Activated T-cell treated with anti-CD3 and anti-CD28 coated beads, Interleukin-2, amount 50 U/mL, for 4 hours (primary cell): ENCODE measurements around the gene P2RX2. TPM values are rescaled to one million over a fixed set of nuclear protein-coding genes. Genes with fewer than 3 reads are reported as not detected.
"Not testable (repeated sequence)": the region's sequence is repeated elsewhere in the genome, so short reads cannot be mapped to it uniquely, and the experiment has no call there.

ENCODE experiments used
- ATAC-seq, 2 donors: fragments of 200-7000 bp; cut with Tn5 transposase; one replicate each; pipeline ENCODE4 v1.10.0; 2021
- DNase-seq: peaks from one replicate; pipeline ENCODE4 v3.0.0-alpha.2; 2020
- H3K27me3 Mint-ChIP-seq: one replicate; pipeline ENCODE4 v1.8.0; 2021; ENCODE audit warnings: low read depth, mixed read lengths
- H3K36me3 Mint-ChIP-seq: one replicate; pipeline ENCODE4 v1.8.0; 2022; ENCODE audit warnings: mixed read lengths; ENCODE audit not compliant: insufficient read depth
- H3K4me1 Mint-ChIP-seq: one replicate; pipeline ENCODE4 v1.8.0; 2021; ENCODE audit warnings: low read depth, mixed read lengths
- H3K4me3 Mint-ChIP-seq: one replicate; pipeline ENCODE4 v1.8.0; 2021; ENCODE audit warnings: mild to moderate bottlenecking, moderate library complexity, mixed read lengths
- H3K9me3 Mint-ChIP-seq: one replicate; pipeline ENCODE4 v1.8.0; 2021; ENCODE audit warnings: mixed read lengths
- total RNA-seq, 3 donors: library from RNA; stranded (reverse); gene quantifications; one replicate each; pipeline ENCODE4 v1.2.1, GENCODE V29; 2021

The P2RX2 gene
- total RNA-seq, 3 donors from 2014 or later, result not detected

DNA sequence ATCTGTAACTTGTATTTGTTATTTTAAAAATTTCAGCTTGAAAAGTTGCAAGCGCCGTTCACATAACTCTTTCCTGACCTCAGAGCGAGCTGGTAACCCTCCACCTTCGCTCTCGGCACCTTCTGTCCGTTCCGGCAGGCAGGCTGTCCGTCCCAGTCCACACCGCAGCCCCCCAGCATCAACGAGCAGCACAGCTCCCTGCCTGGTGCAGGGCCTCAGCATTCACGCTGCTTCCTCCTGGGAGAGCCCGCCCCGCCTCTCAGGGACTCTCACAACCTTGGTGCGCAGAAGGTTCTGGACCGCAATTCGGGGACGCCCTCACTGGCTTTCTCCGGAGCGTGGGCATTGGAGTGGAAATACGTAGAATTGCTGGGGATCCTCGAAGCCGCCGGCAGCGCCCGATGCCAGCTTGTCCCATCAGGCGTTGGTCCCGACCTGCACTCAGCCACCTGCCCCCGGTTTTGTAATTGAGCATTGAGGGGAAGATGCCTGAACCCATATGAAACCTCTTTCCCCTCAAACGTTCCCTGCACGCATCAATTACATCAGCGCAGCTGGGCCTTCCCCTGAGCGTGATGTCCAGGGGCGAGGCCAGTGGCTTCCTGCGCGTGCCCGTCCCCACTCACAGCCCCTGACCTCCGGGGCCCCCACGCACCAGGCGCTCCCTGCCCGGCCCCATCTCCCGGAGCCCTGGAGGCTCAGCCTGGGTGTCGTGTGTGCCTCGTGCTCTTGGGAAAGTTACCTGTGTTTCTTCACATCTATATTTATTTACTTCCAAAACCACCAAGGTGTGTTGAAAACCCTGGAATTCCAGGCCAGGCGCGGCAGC lies 27.3 kb upstream of the P2RX2 start:
- DNase-seq (no peak), ATAC-seq (no peak)
- Mint-ChIP-seq H3K36me3 (no peaks in the 10 kb centered on the region), H3K4me1 (peaks cover 2% of the 10 kb centered on the region), H3K4me3 (no peak overlapping the region), H3K27me3 (peaks cover 15% of the 10 kb centered on the region), H3K9me3 (no peaks in the 10 kb centered on the region)

GRCh38 chr12:132592282-132592970 lies 26.1 kb upstream of the P2RX2 start:
- Mint-ChIP-seq H3K27me3 (peaks cover 19% of the 10 kb centered on the region), H3K9me3 (no peaks in the 10 kb centered on the region), H3K4me3 (no peak overlapping the region), H3K4me1 (peaks cover 5% of the 10 kb centered on the region), H3K36me3 (no peaks in the 10 kb centered on the region)
- DNase-seq, result no peak
- no peak for ATAC-seq

DNA sequence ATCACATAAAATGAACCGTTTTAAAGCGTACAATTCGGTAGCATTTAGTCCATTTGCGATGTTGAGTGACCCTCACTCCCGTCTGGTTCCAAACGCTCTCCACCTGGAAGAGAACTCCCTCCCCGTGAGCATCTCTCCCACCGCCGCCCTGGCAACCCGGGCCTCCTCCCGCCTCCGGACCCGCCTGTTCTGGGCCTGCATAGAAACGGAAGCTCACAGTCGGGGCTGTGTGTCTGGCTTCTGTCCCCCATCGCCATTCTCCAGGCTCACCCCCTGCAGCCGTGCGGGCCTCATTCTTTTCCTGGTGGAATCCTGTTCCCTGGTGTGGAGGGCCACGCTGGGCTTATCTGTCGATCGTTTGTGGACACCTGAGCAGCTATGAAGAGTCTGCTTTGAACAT lies 25.5 kb upstream of the P2RX2 start:
- Mint-ChIP-seq H3K4me3 (no peak overlapping the region), H3K36me3 (no peaks in the 10 kb centered on the region), H3K9me3 (no peaks in the 10 kb centered on the region), H3K27me3 (peaks cover 23% of the 10 kb centered on the region), H3K4me1 (peaks cover 8% of the 10 kb centered on the region)
- DNase-seq, result no peak
- ATAC-seq, result no peak

DNA sequence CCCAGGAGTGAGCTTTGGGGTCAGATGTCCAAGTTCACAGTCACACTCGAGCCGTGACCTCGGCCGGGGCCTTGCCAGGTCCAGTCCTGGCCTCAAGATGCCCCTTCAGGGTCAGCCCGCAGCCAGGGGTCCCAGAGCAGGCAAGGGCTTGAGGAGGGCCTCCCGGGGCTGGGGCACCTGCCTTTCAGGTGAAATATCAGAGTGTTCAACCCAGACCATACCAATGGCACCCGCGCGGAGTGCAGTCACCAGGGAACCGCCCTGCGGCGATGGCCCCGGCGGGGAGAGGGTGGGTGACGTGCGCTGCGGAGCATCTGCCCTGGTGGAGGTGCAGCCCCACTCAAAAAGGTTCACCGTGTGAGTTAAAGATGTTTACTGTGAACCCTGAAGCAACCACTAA lies 25.1 kb upstream of the P2RX2 start:
- Mint-ChIP-seq H3K4me3 (no peak overlapping the region), H3K9me3 (no peaks in the 10 kb centered on the region), H3K4me1 (peaks cover 9% of the 10 kb centered on the region), H3K36me3 (no peaks in the 10 kb centered on the region), H3K27me3 (peaks cover 23% of the 10 kb centered on the region)
- ATAC-seq (no peak), DNase-seq (no peak)

- no peak overlapping the region for H3K4me3 Mint-ChIP-seq
- H3K36me3 Mint-ChIP-seq, result no peaks in the 10 kb centered on the region
- peaks cover 28% of the 10 kb centered on the region for H3K27me3 Mint-ChIP-seq
- peaks cover 13% of the 10 kb centered on the region for H3K4me1 Mint-ChIP-seq
- ATAC-seq (peak; percentile 67 to 84), DNase-seq (no peak)
- H3K9me3 Mint-ChIP-seq, result no peaks in the 10 kb centered on the region
Measured at GRCh38 chr12:132593938-132594358, 24.6 kb upstream of the P2RX2 start.

GRCh38 chr12:132595183-132595582 lies 23.4 kb upstream of the P2RX2 start:
- Mint-ChIP-seq H3K4me3 (no peak overlapping the region), H3K27me3 (peaks cover 32% of the 10 kb centered on the region), H3K4me1 (peaks cover 14% of the 10 kb centered on the region), H3K36me3 (no peaks in the 10 kb centered on the region), H3K9me3 (no peaks in the 10 kb centered on the region)
- DNase-seq (no peak), ATAC-seq (no peak)

GRCh38 chr12:132596016-132596415 lies 22.6 kb upstream of the P2RX2 start:
- Mint-ChIP-seq H3K36me3 (no peaks in the 10 kb centered on the region), H3K4me3 (peak overlapping the region; percentile 11), H3K4me1 (peaks cover 21% of the 10 kb centered on the region), H3K27me3 (peaks cover 39% of the 10 kb centered on the region), H3K9me3 (no peaks in the 10 kb centered on the region)
- DNase-seq, result no peak
- no peak for ATAC-seq

DNA sequence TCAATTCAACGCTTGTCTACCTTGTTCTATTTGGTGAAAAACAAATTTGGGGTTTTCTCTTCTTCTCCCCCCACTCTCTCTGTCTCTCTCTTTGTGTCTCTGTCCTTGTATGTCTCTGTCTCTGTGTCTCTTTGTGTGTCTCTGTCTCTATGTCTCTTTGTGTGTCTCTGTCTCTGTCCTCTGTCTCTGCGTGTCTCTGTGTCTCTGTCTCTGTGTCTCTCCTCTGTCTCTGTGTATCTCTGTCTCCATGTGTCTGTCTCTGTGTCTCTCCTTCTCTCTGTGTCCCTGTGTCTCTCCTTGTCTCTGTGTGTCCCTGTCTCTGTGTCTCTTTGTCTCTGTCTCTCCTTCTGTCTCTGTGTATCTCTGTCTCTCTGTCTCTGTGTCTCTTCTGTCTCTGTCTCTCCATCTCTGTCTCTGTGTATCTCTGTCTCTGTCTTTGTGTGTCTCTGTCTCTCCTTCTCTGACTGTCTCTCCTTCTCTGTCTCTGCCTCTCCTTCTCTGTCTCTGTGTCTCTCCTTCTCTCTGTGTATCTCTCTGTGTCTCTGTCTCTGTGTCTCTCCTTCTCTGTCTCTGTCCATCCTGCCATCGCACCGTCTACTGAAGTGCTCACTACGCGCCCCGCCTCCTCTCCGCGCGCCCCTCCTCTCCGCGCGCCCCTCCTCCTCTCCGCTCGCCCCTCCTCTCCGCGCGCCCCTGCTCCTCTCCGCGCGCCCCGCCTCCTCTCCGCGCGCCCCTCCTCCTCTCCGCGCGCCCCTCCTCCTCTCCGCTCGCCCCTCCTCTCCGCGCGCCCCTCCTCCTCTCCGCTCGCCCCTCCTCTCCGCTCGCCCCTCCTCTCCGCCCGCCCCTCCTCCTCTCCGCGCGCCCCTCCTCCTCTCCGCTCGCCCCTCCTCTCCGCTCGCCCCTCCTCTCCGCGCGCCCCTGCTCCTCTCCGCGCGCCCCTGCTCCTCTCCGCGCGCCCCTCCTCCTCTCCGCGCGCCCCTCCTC lies 21.0 kb upstream of the P2RX2 start:
- peak overlapping the region; percentile 83 for H3K4me3 Mint-ChIP-seq
- ATAC-seq (peak in 1 of 2 donors; percentile 39), DNase-seq (no peak)
- no peaks in the 10 kb centered on the region for H3K9me3 Mint-ChIP-seq
- peaks cover 51% of the 10 kb centered on the region for H3K27me3 Mint-ChIP-seq
- H3K4me1 Mint-ChIP-seq, result peaks cover 24% of the 10 kb centered on the region
- H3K36me3 Mint-ChIP-seq, result no peaks in the 10 kb centered on the region

DNA sequence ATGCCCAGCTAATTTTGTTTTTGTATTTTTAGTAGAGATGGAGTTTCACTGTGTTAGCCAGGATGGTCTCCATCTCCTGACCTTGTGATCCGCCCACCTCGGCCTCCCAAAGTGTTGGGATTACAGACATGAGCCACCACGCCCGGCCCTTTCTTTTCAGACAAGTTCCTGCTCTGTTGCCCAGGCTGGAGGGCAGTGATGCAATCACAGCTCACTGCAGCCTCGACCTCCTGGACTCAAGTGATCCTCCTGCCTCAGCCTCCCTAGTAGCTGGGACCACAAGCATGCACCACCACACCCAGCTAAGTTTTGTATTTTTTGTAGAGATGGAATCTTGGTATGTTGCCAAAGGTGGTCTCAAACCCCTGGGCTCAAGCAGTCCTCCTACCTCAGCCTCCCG lies 19.1 kb upstream of the P2RX2 start:
- not testable (repeated sequence) for DNase-seq, ATAC-seq, H3K9me3 Mint-ChIP-seq, H3K36me3 Mint-ChIP-seq
- H3K4me3 Mint-ChIP-seq, result peak overlapping the region; percentile 57
- peaks cover 50% of the 10 kb centered on the region for H3K27me3 Mint-ChIP-seq
- peaks cover 22% of the 10 kb centered on the region for H3K4me1 Mint-ChIP-seq

DNA sequence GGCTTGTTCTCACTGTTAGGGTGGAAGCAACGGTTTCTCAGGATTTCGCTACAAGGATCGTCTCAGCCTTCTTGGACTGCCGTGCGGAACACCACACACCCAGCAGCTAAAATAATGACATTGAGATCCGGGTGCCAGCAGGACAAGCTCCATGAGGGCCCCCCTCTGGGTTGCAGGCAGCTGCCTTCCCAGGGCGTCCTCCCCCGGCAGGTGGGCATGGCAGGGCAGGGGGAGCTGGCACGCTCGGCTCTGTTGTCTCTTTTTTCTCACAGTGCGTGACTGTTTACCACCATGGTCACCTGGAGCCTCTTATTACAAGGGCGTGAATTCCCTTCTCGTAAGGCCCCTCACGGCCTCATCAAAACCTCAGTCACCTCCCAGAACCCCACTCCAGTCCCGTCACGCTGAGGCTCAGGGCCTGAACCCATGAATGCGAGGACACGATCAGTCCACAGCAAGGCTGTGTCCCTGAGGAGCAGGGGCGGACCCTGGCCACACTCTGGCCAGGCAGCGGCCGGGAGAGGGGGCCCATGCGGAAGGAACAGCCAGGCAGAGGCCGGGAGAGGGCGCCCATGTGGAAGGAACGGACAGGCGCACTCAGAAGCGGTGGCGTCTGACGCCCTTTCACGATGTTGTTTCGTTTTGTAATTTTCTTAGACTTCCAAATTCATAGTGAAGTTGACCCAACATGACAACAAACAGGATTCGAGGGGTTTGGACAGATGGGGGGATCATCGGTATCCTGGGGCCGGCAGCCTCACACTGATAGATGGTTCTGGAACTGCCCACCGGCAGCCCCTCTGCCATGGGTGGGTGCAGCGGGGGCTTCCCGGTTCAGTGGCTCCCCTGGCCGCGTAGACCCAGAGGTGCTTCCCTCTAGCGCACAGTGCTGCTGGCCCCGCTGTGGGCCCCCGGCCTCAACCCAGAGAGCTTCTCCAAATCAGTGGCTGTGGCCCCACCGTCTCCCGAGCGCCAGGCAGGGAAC lies 18.2 kb upstream of the P2RX2 start:
- Mint-ChIP-seq H3K9me3 (no peaks in the 10 kb centered on the region), H3K4me3 (peak overlapping the region; percentile 58), H3K4me1 (peaks cover 22% of the 10 kb centered on the region), H3K36me3 (no peaks in the 10 kb centered on the region), H3K27me3 (peaks cover 57% of the 10 kb centered on the region)
- DNase-seq, result no peak
- ATAC-seq, result peak; percentile 49 to 65

DNA sequence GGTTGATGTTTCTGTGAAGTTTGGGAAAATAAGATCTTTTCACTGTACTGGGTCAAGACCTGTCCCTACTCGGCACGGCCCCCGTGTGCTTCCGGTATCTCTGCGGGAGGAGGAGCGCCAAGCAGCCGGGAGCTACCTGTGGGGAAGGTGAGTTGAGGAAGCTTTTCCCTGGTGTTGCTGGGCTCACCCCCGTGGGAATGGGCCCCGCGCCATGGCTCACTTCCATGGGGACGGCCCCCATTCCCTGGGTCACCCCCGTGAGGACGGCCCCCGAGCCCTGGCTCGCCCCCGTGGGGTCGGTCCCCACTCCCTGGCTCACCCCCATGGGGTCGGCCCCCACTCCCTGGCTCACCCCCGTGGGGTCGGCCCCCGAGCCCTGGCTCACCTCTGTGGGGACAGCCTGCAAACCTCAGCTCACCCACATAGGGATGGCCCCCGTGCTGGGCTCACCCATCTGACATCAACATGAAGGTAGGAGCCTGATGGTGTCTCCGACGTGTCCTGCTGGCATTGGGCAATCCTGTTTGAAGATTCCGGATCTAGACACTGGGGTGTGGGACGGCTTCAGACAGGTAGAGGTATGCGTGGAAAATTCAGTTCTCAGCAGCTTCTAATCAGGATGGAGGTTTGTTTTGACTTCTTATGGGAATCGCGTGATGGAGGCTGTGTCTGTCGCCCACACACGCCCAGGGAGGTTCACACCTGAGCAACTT lies 17.2 kb upstream of the P2RX2 start:
- peaks cover 54% of the 10 kb centered on the region for H3K27me3 Mint-ChIP-seq
- no peak for ATAC-seq
- no peak for DNase-seq
- peak overlapping the region; percentile 58 for H3K4me3 Mint-ChIP-seq
- no peaks in the 10 kb centered on the region for H3K9me3 Mint-ChIP-seq
- peaks cover 22% of the 10 kb centered on the region for H3K4me1 Mint-ChIP-seq
- H3K36me3 Mint-ChIP-seq, result no peaks in the 10 kb centered on the region

- H3K36me3 Mint-ChIP-seq, result no peaks in the 10 kb centered on the region
- no peaks in the 10 kb centered on the region for H3K9me3 Mint-ChIP-seq
- H3K27me3 Mint-ChIP-seq, result peaks cover 54% of the 10 kb centered on the region
- no peak for DNase-seq
- peaks cover 17% of the 10 kb centered on the region for H3K4me1 Mint-ChIP-seq
- no peak overlapping the region for H3K4me3 Mint-ChIP-seq
- ATAC-seq, result no peak
Measured at GRCh38 chr12:132602572-132603239, 15.9 kb upstream of the P2RX2 start.
